Stimulated activated CD8-positive, alpha-beta memory T cell treated with anti-CD3 and anti-CD28 coated beads, Interleukin-4, amount 100 ng/mL, for 48 hours (primary cell): ENCODE data around the gene RGPD6.
"Not testable (repeated sequence)": the region's sequence is repeated elsewhere in the genome, so short reads cannot be mapped to it uniquely, and the experiment has no call there.

Experiments used
- DNase-seq: peaks from one replicate; pipeline ENCODE4 v3.0.0-alpha.2; 2020

RGPD6 gene

DNA sequence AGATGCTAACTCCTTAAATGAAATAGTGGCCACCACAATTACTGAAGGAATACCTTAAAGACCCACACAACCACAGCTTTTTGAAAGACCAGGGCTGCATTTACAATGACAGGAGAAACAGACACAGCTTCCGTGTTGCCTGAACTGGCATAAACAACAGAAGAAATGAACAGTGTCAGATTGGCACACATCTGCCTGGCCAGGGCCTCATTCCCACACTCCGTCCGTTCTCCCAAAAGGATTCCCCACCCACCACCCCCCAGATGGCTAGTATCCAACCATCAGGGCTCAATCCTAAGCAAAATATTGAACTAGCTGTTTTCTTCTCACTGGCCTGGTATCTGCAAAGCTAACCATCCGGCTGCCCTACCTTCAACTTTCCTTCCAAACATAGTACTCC, 96.9 kb downstream of the RGPD6 start:
- DNase-seq: not testable (repeated sequence)

DNA sequence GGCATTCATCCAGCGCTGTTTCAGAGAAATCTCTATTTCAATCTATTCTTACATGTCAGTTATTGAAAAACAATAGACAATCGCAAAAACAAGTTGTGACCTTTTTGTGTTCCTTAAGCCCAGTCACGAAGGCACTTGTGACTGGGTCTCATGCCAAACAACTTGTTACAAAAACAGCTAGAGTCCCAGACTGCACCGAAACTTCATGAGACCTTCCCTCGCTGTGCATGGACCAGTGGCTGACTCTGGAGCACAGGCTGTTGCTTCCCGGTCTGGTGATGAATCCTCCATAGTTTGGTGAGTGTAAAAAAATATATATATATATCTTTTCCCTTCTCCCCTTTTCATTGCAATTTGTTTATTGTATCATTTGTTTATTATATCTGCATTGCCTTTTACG, 99.7 kb downstream of the RGPD6 start:
- not testable (repeated sequence) for DNase-seq

DNA sequence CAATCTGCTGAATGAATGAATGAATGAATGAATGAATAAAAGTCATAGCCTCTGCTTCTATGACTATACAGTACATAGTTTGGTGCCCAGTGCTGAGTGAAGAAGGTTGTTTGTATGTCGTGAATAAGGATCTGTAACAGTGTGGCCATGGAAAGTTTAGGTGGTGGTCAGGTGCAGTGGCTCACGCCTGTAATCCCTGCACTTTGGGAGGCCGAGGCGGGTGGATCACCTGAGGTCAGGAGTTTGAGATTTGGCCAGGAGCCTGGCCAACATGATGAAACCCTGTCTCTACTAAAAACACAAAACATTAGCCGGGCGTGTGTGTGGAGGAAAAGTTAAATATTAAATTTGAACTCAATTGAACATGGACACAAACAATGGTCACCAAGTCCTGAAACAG, 100.1 kb downstream of the RGPD6 start:
- not testable (repeated sequence) for DNase-seq

GRCh38 chr2:110475627-110476359, 101.2 kb downstream of the RGPD6 start:
- not testable (repeated sequence) for DNase-seq

DNA sequence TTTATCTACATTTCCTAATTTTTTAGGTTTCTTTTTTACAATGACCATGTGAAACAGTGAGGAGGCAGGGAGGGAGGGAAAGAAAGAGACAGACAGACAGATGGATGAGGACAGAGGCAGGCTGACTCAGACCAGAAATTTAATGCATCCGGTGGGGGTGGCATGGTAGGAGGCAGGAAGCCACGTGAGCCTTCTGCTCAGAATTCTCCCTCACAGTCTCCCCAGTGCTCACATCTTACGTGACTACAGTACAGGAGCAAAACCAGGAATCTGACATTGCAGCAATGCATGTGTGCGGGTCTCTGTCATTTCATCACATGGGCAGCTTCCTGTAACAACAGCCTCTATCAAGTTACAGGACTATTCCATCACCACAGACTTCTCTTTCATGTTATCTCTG, 102.1 kb downstream of the RGPD6 start:
- DNase-seq: not testable (repeated sequence)

- DNase-seq: not testable (repeated sequence)
These were observed 104.0 kb downstream of the RGPD6 start for GRCh38 chr2:110473059-110473358.

- not testable (repeated sequence) for DNase-seq
These were observed 104.6 kb downstream of the RGPD6 start, which contains the start of gene LIMS4 for GRCh38 chr2:110472171-110473058. LIMS4 (minus strand) TSS chr2:110472816; CDS start chr2:110472778, 38 bp downstream.

- DNase-seq: not testable (repeated sequence)
These were observed 108.1 kb downstream of the RGPD6 start for GRCh38 chr2:110468921-110469320.

DNA sequence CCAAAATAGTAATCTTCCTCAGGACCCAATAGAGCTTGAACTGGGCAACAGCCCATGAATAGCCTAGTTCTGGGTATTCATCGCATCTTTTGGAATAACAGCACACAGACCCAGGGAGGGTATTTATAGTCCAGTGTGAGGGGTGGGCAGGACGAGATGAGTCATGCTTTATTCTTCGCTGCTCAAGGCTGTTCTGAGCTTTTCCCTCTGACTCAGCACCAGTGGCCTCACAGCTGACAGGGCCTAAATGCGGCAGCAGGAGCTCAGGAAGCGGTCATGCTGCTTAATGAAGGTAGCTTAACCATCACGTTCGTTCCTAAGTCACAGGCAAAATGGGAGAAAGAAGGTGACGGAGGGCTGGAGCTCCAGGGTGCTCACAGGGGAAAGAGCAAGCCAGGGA, 111.7 kb downstream of the RGPD6 start:
- DNase-seq: not testable (repeated sequence)
